GM12878 (cell line): ENCODE data around the gene ADAMTS6. TPM values are rescaled to one million over a fixed set of nuclear protein-coding genes. Genes with fewer than 3 reads are reported as not detected.

Source experiments
- CREB1 ChIP-seq: IDR thresholded peaks from 2 replicates; pipeline ENCODE4 v1.6.1; 2012; ENCODE audit warnings: low read depth, mild to moderate bottlenecking, inconsistent platforms
- FOXK2 ChIP-seq: fragments of 450-650 bp; IDR thresholded peaks from 2 replicates; pipeline ENCODE4 v1.6.1; 2017; ENCODE audit warnings: mild to moderate bottlenecking, moderate library complexity
- LARP7 ChIP-seq: fragments of 450-650 bp; IDR thresholded peaks from 2 replicates; pipeline ENCODE4 v1.6.1; 2017; ENCODE audit warnings: mild to moderate bottlenecking
- MAX ChIP-seq: IDR thresholded peaks from 2 replicates; pipeline ENCODE4 v1.6.1; 2012; ENCODE audit warnings: low read depth, low read length, improper control_type of control experiment
- MLLT1 ChIP-seq: fragments of 450-650 bp; IDR thresholded peaks from 2 replicates; pipeline ENCODE4 v1.6.1; 2016; ENCODE audit warnings: mild to moderate bottlenecking
- NR2F1 ChIP-seq: fragments of 450-650 bp; conservative IDR thresholded peaks from 2 replicates; pipeline ENCODE4 v1.6.1; 2017; ENCODE audit warnings: mild to moderate bottlenecking
- RAD51 ChIP-seq: fragments of 450-650 bp; IDR thresholded peaks from 2 replicates; pipeline ENCODE4 v1.6.1; 2016; ENCODE audit warnings: moderate library complexity, mild to moderate bottlenecking, inconsistent platforms
- RB1 ChIP-seq: fragments of 450-650 bp; formaldehyde crosslinking; IDR thresholded peaks from 2 replicates; pipeline ENCODE4 v1.6.1; 2017; ENCODE audit warnings: mild to moderate bottlenecking, borderline replicate concordance
- SREBF1 ChIP-seq: IDR thresholded peaks from 2 replicates; pipeline ENCODE4 v1.6.1; 2012; ENCODE audit warnings: mild to moderate bottlenecking, low read length
- TBL1XR1 ChIP-seq: IDR thresholded peaks from 2 replicates; pipeline ENCODE4 v1.6.1; 2012; ENCODE audit warnings: low read depth, low read length, improper control_type of control experiment
- polyA plus RNA-seq, 11 experiments: library from polyadenylated mRNA; depleted of rRNA in 4 of 11; unstranded in 6 of 11; stranded (reverse) in 5 of 11; fragments of >200 nt; fragmentation: Nextera tagmentation in 4 of 11; fragmentation: Illumina TruSeq in 1 of 11; extraction: Ambion mirVana in 4 of 11; extraction: Trizol in 1 of 11; gene quantifications; 1 replicate in 1 of 11; 2 replicates in 10 of 11; pipeline versions ENCODE4 v1.2.1 to v1.2.3, GENCODE V29; 2011 to 2016; ENCODE audit warnings: inconsistent platforms in 2 of 11, missing spikeins in 2 of 11, low read depth in 1 of 11
- total RNA-seq, 4 experiments: library from RNA; depleted of rRNA in 3 of 4; stranded (reverse); fragments of >200 nt in 3 of 4; fragmentation: Illumina TruSeq in 1 of 4; extraction: Trizol in 1 of 4; gene quantifications; 2 replicates each; pipeline versions ENCODE4 v1.2.1 to v1.2.3, GENCODE V29; 2013 to 2021
- TF ChIP-seq, protein P1 (sequence below): fragments of 450-650 bp; formaldehyde crosslinking; IDR thresholded peaks from 2 replicates; pipeline ENCODE4 v1.4.0; 2020; ENCODE audit warnings: mild to moderate bottlenecking, moderate library complexity

ADAMTS6 gene
- total and polyA plus RNA-seq, 10 of the 15 experiments (the other 5 are each of a cell fraction or from before 2014, with no cell fraction given), result 1.1 to 12.3 (median 6.5) TPM

DNA sequence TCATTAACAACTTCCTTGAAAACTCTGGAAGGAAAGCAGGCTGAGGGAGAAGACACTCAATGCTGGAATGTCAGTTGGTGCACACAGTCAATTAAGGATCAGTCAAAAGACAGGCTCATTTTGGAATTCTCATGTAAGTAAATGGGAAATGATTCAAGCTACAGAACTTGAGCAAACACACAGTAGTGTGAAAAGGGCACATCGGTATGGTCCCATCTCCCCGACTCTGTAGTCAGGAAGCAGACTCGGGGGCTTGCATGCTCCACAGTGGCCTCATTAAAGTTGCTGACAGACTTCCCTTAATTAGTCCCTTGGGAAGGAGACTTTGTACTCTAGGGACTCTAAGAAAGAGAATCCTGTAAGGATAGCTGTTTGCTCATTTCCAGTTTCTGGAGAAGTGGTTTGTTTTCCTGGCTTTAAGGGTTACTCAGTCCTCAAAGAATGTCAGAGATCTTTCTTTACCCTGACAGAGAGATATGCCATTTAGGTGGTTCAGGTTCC is 339.2 kb downstream of the ADAMTS6 start (continued):
- TF ChIP-seq MLLT1 (no peak), SREBF1 (no peak), MAX (no peak), CREB1 (no peak), RAD51 (no peak), LARP7 (no peak), FOXK2 (no peak), TBL1XR1 (no peak), NR2F1 (no peak), RB1 (no peak)
- TF ChIP-seq, protein P1, sequence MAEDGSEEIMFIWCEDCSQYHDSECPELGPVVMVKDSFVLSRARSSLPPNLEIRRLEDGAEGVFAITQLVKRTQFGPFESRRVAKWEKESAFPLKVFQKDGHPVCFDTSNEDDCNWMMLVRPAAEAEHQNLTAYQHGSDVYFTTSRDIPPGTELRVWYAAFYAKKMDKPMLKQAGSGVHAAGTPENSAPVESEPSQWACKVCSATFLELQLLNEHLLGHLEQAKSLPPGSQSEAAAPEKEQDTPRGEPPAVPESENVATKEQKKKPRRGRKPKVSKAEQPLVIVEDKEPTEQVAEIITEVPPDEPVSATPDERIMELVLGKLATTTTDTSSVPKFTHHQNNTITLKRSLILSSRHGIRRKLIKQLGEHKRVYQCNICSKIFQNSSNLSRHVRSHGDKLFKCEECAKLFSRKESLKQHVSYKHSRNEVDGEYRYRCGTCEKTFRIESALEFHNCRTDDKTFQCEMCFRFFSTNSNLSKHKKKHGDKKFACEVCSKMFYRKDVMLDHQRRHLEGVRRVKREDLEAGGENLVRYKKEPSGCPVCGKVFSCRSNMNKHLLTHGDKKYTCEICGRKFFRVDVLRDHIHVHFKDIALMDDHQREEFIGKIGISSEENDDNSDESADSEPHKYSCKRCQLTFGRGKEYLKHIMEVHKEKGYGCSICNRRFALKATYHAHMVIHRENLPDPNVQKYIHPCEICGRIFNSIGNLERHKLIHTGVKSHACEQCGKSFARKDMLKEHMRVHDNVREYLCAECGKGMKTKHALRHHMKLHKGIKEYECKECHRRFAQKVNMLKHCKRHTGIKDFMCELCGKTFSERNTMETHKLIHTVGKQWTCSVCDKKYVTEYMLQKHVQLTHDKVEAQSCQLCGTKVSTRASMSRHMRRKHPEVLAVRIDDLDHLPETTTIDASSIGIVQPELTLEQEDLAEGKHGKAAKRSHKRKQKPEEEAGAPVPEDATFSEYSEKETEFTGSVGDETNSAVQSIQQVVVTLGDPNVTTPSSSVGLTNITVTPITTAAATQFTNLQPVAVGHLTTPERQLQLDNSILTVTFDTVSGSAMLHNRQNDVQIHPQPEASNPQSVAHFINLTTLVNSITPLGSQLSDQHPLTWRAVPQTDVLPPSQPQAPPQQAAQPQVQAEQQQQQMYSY (CRISPR knock-in tag), result no peak
